Activated T-helper 2 cell treated with anti-CD3 and anti-CD28 coated beads, Interferon-gamma antibody, Interleukin-2, Interleukin-4, amounts not matched to agents 10 μg/mL and 5 μg/mL and 100 μg/mL, durations not matched to agents 14 hours and 24 hours and 36 hours (primary cell): ENCODE measurements around the gene ZNF490. TPM values are rescaled to one million over a fixed set of nuclear protein-coding genes. Genes with fewer than 3 reads are reported as not detected.
"Not testable (repeated sequence)": the region's sequence is repeated elsewhere in the genome, so short reads cannot be mapped to it uniquely, and the experiment has no call there.

Experiments used
- DNase-seq: peaks from one replicate; pipeline ENCODE4 v3.0.0; 2021; ENCODE audit warnings: low spot score
- H3K27ac Mint-ChIP-seq: one replicate; pipeline ENCODE4 v1.8.0; 2021; ENCODE audit warnings: mixed read lengths
- H3K27me3 Mint-ChIP-seq: one replicate; pipeline ENCODE4 v1.8.0; 2021; ENCODE audit warnings: low read depth, mixed read lengths
- H3K36me3 Mint-ChIP-seq: one replicate; pipeline ENCODE4 v1.8.0; 2021; ENCODE audit warnings: low read depth, mixed read lengths
- H3K4me1 Mint-ChIP-seq: one replicate; pipeline ENCODE4 v1.8.0; 2021; ENCODE audit warnings: low read depth, mixed read lengths
- H3K4me3 Mint-ChIP-seq: one replicate; pipeline ENCODE4 v1.8.0; 2021; ENCODE audit warnings: low read depth, mild to moderate bottlenecking, moderate library complexity, mixed read lengths
- H3K9me3 Mint-ChIP-seq: one replicate; pipeline ENCODE4 v1.8.0; 2021; ENCODE audit warnings: mixed read lengths
- intact Hi-C: fragments of 100-400 bp; cut with micrococcal nuclease; formaldehyde crosslinking; loops from one replicate; pipeline ENCODE4 v1.15.1; 2023
- total RNA-seq: library from RNA; stranded (reverse); gene quantifications from 2 replicates; pipeline ENCODE4 v1.2.3, GENCODE V29; 2022

Gene ZNF490
- 7.0 and 9.9 TPM in 2 replicates for total RNA-seq

DNA sequence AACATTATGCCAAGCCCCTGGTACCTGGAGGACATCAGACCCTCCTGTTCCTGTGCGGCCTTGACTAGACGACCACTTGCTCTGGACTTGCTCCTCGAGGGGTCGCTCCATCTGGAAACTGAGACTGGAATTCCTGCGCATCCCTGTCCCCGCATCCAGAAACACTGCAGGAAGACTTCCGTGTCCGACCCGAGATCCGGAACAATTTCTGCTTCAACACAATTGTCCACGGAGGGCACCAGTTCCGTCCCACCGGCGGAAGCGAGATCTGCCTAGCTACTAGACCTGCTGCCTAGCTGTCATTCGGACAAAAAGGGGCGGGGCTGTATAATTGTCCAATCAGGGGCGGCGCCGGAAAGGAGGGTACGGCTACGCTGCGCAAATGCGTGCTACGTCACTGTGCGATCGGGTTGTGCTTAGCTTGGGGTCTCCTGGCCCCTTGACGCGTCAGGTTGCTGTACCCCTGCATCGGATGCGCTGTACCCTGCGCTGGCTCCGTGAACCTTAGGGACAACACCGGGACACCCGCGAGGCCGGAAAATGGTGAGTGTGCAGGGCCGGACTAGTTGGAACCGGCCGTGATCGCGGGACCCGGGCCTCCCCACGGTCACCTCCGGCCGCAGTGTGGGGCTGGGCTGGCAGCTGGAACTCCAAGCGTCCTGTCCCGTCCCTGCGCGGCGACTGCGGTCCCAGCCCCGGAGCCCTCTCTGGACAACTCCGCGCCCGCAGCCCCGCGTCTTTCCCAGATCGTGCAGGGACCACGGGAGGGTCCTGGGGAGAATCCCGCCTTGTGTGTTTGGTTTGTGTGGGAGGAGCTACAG lies at the start of gene ZNF490, which contains the start of gene ZNF791:
Gene ZNF490, minus strand, starts transcription at position 274 of the 821 bp plus-strand sequence. Its CDS starts 133 bp downstream, at position 141.
Gene ZNF791, plus strand, starts transcription at position 381 of the 821 bp plus-strand sequence. Its CDS starts 160 bp downstream, at position 541.
- H3K9me3 Mint-ChIP-seq, result no peaks in the 10 kb centered on the region
- peak; percentile 95 for DNase-seq
- H3K27ac Mint-ChIP-seq, result peak within 1 kb of the TSS; percentile 97
- peaks cover 41% of the 10 kb centered on the region for H3K36me3 Mint-ChIP-seq
- H3K4me1 Mint-ChIP-seq, result peaks cover 18% of the 10 kb centered on the region
- H3K27me3 Mint-ChIP-seq, result no peaks in the 10 kb centered on the region
- intact Hi-C loops, result loop anchor here (1.0 to 5.0 kb wide), 5 partner anchors 56 to 112 kb away; partner anchors contain the start of genes DHPS, MAN2B1, TNPO2 and WDR83
- H3K4me3 Mint-ChIP-seq, result peak within 1 kb of the TSS; percentile 99

DNA sequence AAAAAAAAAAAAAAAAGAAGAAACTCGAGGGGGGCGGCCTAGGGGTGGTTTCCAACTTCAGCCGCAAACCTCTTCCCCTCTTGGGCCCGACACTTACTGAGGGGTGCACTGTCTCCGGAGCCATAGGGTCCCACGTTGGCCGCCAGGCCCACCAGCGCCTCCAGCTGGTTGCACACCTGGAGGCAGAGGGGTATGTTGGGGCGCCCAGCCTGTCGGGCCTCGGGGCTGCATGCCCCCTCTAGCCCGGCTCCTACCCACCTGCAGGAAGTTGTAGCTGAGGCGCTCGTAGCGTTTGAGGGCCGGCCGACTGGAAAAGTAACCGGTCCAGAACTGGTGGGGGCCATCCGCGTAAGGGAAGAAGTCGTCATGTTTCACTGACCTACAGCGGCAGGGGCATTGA lies 47.4 kb upstream of the ZNF490 start:
- Mint-ChIP-seq H3K27ac (no peak overlapping the region), H3K36me3 (peaks cover 60% of the 10 kb centered on the region), H3K27me3 (no peaks in the 10 kb centered on the region), H3K4me1 (no peaks in the 10 kb centered on the region), H3K9me3 (no peaks in the 10 kb centered on the region), H3K4me3 (no peak overlapping the region)
- DNase-seq, result no peak
- intact Hi-C loops, result no loop called here

DNA sequence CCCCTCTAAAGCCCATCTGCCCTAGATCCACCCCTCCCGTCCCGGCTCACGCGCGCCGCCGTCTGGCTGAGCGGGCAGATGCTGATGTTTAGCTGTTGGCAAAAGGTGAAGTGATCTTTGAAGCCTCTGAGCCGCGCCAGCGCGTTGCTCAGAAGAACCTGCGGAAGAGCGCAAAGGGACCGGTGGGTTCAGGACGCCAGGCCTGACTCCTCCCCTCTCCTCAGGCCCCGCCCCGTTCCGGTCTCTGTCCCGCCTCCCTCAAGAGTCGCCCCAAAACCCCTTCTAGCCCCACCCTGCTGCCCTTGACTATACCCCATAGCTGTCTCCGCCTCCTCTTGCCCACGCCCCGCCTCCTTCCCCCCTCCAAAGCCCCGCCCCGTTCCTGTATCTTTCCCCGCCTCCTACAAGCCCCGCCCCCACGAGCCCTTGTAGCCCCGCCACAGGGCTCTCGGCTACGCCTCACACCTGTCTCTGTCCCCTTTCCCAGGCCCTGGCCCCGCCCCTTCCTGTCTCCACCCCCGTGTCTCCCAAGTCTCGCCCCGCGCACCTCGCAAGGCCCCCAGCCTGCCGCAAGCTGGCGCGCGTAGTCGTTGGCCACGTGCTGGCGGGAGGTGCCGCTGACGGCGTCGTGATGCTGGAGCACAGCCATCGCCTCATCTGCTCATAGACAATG lies 46.4 kb upstream of the ZNF490 start:
- H3K36me3 Mint-ChIP-seq, result peaks cover 62% of the 10 kb centered on the region
- no peak overlapping the region for H3K4me3 Mint-ChIP-seq
- H3K27me3 Mint-ChIP-seq, result no peaks in the 10 kb centered on the region
- no peak for DNase-seq
- H3K9me3 Mint-ChIP-seq, result no peaks in the 10 kb centered on the region
- H3K4me1 Mint-ChIP-seq, result no peaks in the 10 kb centered on the region
- no peak overlapping the region for H3K27ac Mint-ChIP-seq
- intact Hi-C loops, result no loop called here

DNA sequence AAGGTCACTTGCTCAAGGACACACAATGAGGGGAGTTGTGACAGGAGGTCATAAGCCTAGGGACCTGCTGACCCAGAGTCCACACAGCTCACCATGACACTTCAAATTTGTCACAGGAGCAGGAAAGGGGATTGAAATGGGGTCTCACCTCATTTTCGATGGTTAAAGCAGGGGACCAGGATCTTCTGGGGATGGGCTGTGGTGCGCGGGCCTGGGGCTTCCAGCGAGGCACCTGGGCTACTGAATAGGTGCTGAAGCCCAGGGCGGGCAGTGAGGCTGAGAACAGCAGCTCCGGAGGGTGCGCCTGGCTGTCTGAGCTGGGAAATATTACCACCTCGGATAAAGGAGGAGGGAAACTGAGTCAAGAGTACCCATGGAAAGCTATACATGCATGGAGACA lies 44.9 kb upstream of the ZNF490 start:
- Mint-ChIP-seq H3K9me3 (no peaks in the 10 kb centered on the region), H3K36me3 (peaks cover 65% of the 10 kb centered on the region), H3K4me3 (no peak overlapping the region), H3K4me1 (no peaks in the 10 kb centered on the region), H3K27me3 (no peaks in the 10 kb centered on the region), H3K27ac (no peak overlapping the region)
- intact Hi-C loops, result no loop called here
- no peak for DNase-seq

DNA sequence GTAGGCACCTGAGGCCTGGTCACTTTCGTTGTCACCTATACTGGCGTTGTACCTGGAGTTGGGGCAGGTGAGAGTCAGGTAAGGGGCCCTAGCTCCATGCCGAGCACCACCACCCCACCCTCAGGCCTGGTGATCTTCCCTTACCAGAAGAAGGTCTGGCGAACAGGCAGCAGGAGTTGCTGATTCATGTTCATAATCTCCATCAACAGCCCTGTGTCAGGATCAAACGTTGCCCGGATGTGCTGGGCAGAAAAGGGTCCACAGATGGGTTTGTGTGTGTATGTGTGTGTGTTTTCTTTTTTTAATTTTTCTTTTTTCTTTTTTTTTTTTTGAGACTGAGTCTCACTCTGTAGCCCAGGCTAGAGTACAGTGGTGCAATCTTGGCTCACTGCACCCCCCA lies 41.6 kb upstream of the ZNF490 start:
- Mint-ChIP-seq H3K36me3 (peaks cover 61% of the 10 kb centered on the region), H3K4me1 (no peaks in the 10 kb centered on the region), H3K9me3 (no peaks in the 10 kb centered on the region)

DNA sequence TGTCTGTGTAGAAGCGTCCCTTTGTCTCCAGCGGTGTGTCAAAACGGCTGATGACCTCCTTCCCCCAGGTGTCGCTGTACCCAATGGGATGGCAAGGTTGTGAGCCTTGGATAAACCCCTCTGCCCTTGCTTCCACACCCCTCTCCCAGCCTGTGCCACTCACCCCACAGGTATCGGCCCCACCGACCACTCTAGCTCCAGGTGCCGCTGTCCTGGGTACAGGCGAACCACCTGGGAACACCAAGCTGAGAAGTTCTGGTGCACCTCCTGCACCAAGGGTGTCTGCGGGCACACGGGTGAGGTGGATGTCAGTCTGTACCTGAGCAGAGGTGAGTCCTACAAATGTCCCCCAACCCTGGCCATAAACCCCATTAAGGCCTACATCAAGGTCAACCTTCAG lies 39.3 kb upstream of the ZNF490 start:
- H3K4me3 Mint-ChIP-seq, result no peak overlapping the region
- DNase-seq, result no peak
- intact Hi-C loops, result no loop called here
- H3K4me1 Mint-ChIP-seq, result no peaks in the 10 kb centered on the region
- H3K27ac Mint-ChIP-seq, result no peak overlapping the region
- no peaks in the 10 kb centered on the region for H3K27me3 Mint-ChIP-seq
- H3K9me3 Mint-ChIP-seq, result no peaks in the 10 kb centered on the region
- H3K36me3 Mint-ChIP-seq, result peaks cover 50% of the 10 kb centered on the region

More for the DNA sequence above, 41.6 kb upstream of the ZNF490 start:
- intact Hi-C loops, result no loop called here
- Mint-ChIP-seq H3K27ac (no peak overlapping the region), H3K27me3 (no peaks in the 10 kb centered on the region), H3K4me3 (no peak overlapping the region)
- DNase-seq, result no peak

DNA sequence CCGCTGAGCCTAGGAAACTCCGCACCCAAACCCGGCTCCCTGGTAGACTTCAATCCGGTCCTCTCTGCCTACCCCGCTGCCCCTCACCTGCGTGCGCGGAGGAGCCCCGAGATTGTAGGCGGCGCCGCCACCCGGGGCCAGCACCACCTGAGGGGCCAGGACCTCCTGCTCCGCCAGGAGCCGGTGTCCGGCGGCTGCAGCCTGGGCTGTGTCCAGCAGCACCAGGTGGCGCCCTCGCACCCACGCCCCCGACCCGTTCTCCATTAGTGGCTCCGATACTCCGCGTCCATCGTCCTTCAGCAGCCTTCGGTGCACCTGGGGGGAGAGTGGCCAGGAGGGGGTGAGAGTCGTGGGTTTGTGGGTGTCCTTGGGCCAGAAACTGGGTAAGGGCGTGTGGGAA lies 37.5 kb upstream of the ZNF490 start:
- Mint-ChIP-seq H3K9me3 (no peaks in the 10 kb centered on the region), H3K4me1 (no peaks in the 10 kb centered on the region), H3K36me3 (peaks cover 55% of the 10 kb centered on the region), H3K27ac (no peak overlapping the region), H3K27me3 (no peaks in the 10 kb centered on the region), H3K4me3 (no peak overlapping the region)
- DNase-seq, result no peak
- intact Hi-C loops, result no loop called here

DNA sequence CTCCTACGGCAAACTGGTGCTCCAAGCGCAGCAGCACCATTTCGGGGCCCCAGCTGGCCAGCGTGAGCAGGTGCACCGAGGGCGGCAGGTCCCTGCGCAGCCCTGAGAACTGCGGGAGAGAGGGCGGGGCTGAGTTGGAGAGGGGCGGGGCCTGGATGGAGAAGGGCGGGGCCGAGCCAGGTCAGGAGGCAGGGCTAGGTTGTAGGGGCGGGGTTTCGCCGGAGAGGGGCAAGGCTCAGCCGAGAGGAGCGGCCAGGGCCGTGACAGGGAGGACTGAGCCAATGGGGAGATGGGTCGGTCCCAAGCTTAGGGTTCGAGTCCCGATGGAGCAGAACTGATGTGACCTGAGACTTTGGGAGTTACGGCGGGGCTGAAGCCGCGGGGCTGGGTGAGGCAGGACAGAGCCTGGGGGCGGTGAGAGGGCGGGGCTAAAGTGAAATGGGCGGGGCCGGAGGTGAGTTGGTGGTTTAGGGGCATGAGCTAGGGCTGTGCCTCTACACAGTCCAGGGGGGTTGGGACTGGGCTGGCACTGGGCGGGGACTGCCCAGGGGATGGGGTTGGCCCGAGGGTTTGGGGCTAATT lies 37.0 kb upstream of the ZNF490 start:
- intact Hi-C loops, result no loop called here
- Mint-ChIP-seq H3K4me1 (no peaks in the 10 kb centered on the region), H3K27me3 (no peaks in the 10 kb centered on the region), H3K9me3 (no peaks in the 10 kb centered on the region), H3K27ac (no peak overlapping the region), H3K36me3 (peaks cover 55% of the 10 kb centered on the region), H3K4me3 (peak overlapping the region; percentile 13)
- no peak for DNase-seq

DNA sequence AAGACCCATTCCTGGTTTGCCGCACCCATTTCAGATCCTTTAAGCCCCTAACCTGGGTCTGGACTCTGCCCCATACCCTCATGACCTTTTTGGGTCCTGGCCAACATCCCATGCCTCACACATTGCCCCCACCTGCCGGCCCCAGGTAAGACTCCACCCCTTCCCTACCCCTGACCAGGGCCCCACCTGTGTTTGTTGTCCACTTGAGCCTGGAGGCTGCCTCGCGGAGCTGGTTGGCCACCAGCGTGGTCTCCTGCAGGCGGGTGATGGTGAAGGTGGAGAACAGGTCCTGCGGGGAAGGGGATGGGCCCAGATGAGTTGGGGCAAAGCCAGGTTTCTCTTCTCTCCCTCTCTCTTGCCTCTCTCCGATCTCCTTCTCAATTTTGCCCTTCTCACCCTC lies 36.4 kb upstream of the ZNF490 start:
- Mint-ChIP-seq H3K9me3 (no peaks in the 10 kb centered on the region), H3K27me3 (no peaks in the 10 kb centered on the region), H3K36me3 (peaks cover 52% of the 10 kb centered on the region), H3K4me3 (no peak overlapping the region), H3K4me1 (no peaks in the 10 kb centered on the region), H3K27ac (no peak overlapping the region)
- intact Hi-C loops, result no loop called here
- DNase-seq, result no peak

DNA sequence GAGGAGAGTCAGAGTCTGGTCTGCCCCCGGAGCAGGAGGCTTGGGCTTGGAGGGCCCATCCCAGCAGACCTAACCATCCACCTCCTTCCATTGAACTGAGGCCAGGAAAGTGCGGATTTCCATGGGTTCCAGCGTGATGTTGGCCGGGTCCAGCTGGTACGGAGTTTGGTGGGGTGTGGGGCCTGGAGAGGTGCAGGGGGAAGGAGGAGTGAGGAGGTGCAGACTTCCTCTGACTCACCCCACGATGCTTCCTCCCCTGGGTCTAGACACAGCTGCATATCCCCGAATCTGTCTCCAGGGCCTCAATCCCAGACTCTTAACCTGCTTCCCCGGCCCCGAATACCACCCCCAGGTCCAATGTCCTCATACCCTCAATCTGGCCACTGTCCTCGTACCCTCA lies 35.9 kb upstream of the ZNF490 start:
- H3K36me3 Mint-ChIP-seq, result peaks cover 47% of the 10 kb centered on the region
- no peak for DNase-seq
- H3K4me1 Mint-ChIP-seq, result no peaks in the 10 kb centered on the region
- intact Hi-C loops, result no loop called here
- H3K27ac Mint-ChIP-seq, result peak overlapping the region; percentile 5
- H3K27me3 Mint-ChIP-seq, result no peaks in the 10 kb centered on the region
- H3K4me3 Mint-ChIP-seq, result no peak overlapping the region
- no peaks in the 10 kb centered on the region for H3K9me3 Mint-ChIP-seq

DNA sequence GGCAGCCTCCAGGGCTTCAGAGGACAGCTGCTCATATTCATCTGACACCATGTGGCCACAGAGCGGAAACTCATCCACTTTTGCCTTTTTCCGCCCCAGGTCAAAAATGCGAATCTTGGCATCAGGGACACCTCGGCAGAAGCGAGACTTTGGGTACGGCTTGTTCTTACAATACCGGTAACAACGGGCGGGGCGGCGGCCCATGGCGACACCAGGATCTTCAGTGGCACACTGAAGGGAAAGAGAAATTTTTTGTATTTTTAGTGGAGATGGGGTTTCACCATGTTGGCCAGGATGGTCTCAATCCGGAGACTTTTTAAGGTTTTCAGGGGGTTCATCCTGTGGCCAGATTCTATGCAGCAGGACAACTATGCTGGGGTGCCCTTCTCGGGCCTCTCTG lies 33.1 kb upstream of the ZNF490 start:
- DNase-seq, H3K9me3 Mint-ChIP-seq, H3K4me1 Mint-ChIP-seq, intact Hi-C loops, H3K4me3 Mint-ChIP-seq, H3K27me3 Mint-ChIP-seq, H3K27ac Mint-ChIP-seq: not testable (repeated sequence)
- H3K36me3 Mint-ChIP-seq, result peaks cover 34% of the 10 kb centered on the region

DNA sequence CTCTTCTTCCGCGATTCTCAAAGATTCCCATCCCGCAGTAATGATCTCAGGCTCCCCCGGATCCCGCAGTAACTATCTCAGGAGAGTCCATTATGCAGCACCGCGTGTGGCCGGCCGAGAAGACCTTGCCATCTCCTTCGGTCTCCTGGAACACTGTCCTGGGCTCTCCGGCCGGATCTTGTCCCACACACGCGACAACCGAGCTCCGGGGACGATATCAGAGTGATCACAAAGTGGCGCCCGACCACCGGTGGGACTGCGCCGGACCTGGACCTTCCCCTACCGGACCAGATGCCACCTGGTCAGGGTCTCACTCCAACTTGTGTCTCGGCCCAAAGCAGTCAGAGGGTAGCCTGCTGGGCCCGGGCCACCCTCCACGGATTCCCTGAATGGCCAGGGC lies 31.9 kb upstream of the ZNF490 start:
- Mint-ChIP-seq H3K4me1 (peaks cover 7% of the 10 kb centered on the region), H3K4me3 (no peak overlapping the region), H3K27ac (no peak overlapping the region), H3K27me3 (no peaks in the 10 kb centered on the region), H3K9me3 (no peaks in the 10 kb centered on the region), H3K36me3 (peaks cover 27% of the 10 kb centered on the region)
- DNase-seq, result no peak
- intact Hi-C loops, result no loop called here

DNA sequence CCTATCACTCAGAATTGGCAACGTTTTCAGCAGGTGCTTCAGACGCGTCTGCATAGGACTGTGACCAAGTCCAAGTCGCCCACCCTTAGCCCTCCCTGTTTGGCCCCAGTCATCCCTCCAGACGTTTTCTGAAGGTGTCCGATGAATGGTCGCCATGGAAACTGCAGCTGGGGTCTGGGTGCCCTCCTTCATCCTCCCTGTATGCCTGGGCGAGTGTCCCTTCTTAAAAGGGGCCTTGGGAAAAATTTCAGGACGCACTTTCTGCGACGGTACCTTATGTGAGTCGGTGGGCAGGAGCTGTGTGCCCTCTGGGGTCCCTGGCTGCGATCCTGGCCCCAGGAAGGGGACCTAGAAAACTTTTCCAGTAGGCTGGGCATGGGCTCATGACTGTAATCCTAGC lies 30.8 kb upstream of the ZNF490 start:
- intact Hi-C loops, result no loop called here
- Mint-ChIP-seq H3K4me1 (peaks cover 7% of the 10 kb centered on the region), H3K36me3 (peaks cover 22% of the 10 kb centered on the region), H3K27me3 (no peaks in the 10 kb centered on the region), H3K4me3 (no peak overlapping the region), H3K27ac (no peak overlapping the region), H3K9me3 (no peaks in the 10 kb centered on the region)
- no peak for DNase-seq
